GM23248 (cell line): ENCODE measurements around the gene FAM124B. TPM values are rescaled to one million over a fixed set of nuclear protein-coding genes. Genes with fewer than 3 reads are reported as not detected.

Source experiments
- DNase-seq: peaks from one replicate; pipeline ENCODE4 v3.0.0-alpha.2; 2015
- H2AFZ ChIP-seq: fragments of 200-600 bp; sonication (generic); 2 replicates; pipeline ENCODE4 v1.6.1; 2016; ENCODE audit warnings: antibody characterized with exemption
- H3F3A ChIP-seq: fragments of 200-600 bp; sonication (generic); 2 replicates; pipeline ENCODE4 v1.6.1; 2016; ENCODE audit warnings: mild to moderate bottlenecking, antibody characterized with exemption, mixed run types; ENCODE audit not compliant: insufficient read depth
- H3K27ac ChIP-seq: fragments of 200-600 bp; sonication (generic); 2 replicates; pipeline ENCODE4 v1.5.1; 2016; ENCODE audit warnings: mild to moderate bottlenecking
- H3K27me3 ChIP-seq: fragments of 200-600 bp; sonication (generic); replicated peaks from 2 replicates; pipeline ENCODE4 v1.6.1; 2016; ENCODE audit warnings: mild to moderate bottlenecking; ENCODE audit not compliant: insufficient read depth
- H3K36me3 ChIP-seq: fragments of 200-600 bp; sonication (generic); 2 replicates; pipeline ENCODE4 v1.6.1; 2016; ENCODE audit warnings: low read depth, mild to moderate bottlenecking
- H3K4me1 ChIP-seq: fragments of 200-600 bp; sonication (generic); 2 replicates; pipeline ENCODE4 v1.6.1; 2016; ENCODE audit warnings: mild to moderate bottlenecking; ENCODE audit not compliant: insufficient read depth
- H3K4me2 ChIP-seq: fragments of 200-600 bp; sonication (generic); one replicate; pipeline ENCODE4 v1.6.1; 2016; ENCODE audit warnings: mild to moderate bottlenecking; ENCODE audit not compliant: unreplicated experiment
- H3K4me3 ChIP-seq: fragments of 200-600 bp; sonication (generic); 2 replicates; pipeline ENCODE4 v1.5.1; 2016; ENCODE audit warnings: mild to moderate bottlenecking
- H3K79me2 ChIP-seq: fragments of 200-600 bp; sonication (generic); 2 replicates; pipeline ENCODE4 v1.6.1; 2016; ENCODE audit warnings: mild to moderate bottlenecking; ENCODE audit not compliant: insufficient read depth
- H3K9ac ChIP-seq: fragments of 200-600 bp; sonication (generic); 2 replicates; pipeline ENCODE4 v1.6.1; 2016; ENCODE audit warnings: mild to moderate bottlenecking
- H3K9me2 ChIP-seq: fragments of 200-600 bp; sonication (generic); 2 replicates; pipeline ENCODE4 v1.6.1; 2016; ENCODE audit warnings: mixed run types, mild to moderate bottlenecking, moderate library complexity; ENCODE audit not compliant: insufficient read depth
- H3K9me3 ChIP-seq: fragments of 200-600 bp; sonication (generic); one replicate; pipeline ENCODE4 v1.6.1; 2017; ENCODE audit warnings: low read depth
- H4K20me1 ChIP-seq: fragments of 200-600 bp; sonication (generic); 2 replicates; pipeline ENCODE4 v1.6.0; 2016; ENCODE audit not compliant: insufficient read depth
- EZH2 ChIP-seq: fragments of 200-600 bp; sonication (generic); IDR thresholded peaks from 2 replicates; pipeline ENCODE4 v1.6.1; 2018; ENCODE audit warnings: antibody characterized with exemption, mild to moderate bottlenecking; ENCODE audit not compliant: insufficient read depth, poor library complexity, severe bottlenecking
- EZH2phosphoT487 ChIP-seq: fragments of 200-600 bp; sonication (generic); IDR thresholded peaks from 2 replicates; pipeline ENCODE4 v1.6.1; 2018; ENCODE audit warnings: antibody characterized with exemption, moderate library complexity, mild to moderate bottlenecking, low read depth; ENCODE audit not compliant: insufficient read depth
- WGBS, 2 experiments: methylation state at CpG; one replicate each; pipeline ENCODE4 v1.1.6; 2015 to 2017; ENCODE audit warnings: low lambda C conversion rate in 2 of 2, low coverage in 1 of 2; ENCODE audit errors: missing lambda C conversion rate in 2 of 2; 5-methylcytosine and 5-hydroxymethylcytosine counted together
- in situ Hi-C: fragments of 300-500 bp; cut with MboI; formaldehyde crosslinking; loops from 2 replicates; pipeline ENCODE4 v1.15.0; 2020
- polyA plus RNA-seq: library from polyadenylated mRNA; unstranded; fragments of >200 nt; fragmentation: Nextera tagmentation; extraction: Ambion mirVana; gene quantifications from 2 replicates; pipeline ENCODE4 v1.2.1, GENCODE V29; 2016
- total RNA-seq: library from RNA; depleted of rRNA; stranded (reverse); fragments of >200 nt; shearing (Covaris generic); gene quantifications from 2 replicates; pipeline ENCODE4 v1.2.3, GENCODE V29; 2014

FAM124B gene
- total and polyA plus RNA-seq, 2 experiments from 2014 or later, result not detected

- H3K4me3 ChIP-seq, result no peak overlapping the region
These were observed 29.3 kb downstream of the FAM124B start for GRCh38 chr2:224372641-224373040.

GRCh38 chr2:224369028-224369632 lies 32.8 kb downstream of the FAM124B start:
- Histone ChIP-seq H3K27me3 (peaks cover 6% of the 10 kb centered on the region; the same call in 1 of the 2 replicates), H3K9ac (no peak overlapping the region), H2AFZ (no peak overlapping the region), H3K4me2 (no peak overlapping the region), H3K27ac (no peak overlapping the region), H3K9me2 (no peaks in the 10 kb centered on the region), H3K79me2 (no peaks in the 10 kb centered on the region), H3K36me3 (no peaks in the 10 kb centered on the region), H3K4me3 (no peak overlapping the region), H4K20me1 (no peaks in the 10 kb centered on the region), H3K9me3 (no peaks in the 10 kb centered on the region), H3K4me1 (no peaks in the 10 kb centered on the region), H3F3A (no peaks in the 10 kb centered on the region)
- peak; percentile 75 for DNase-seq
- 48 to 49% methylated on average over 7 of the region's 7 CpGs for WGBS, 2 experiments
- in situ Hi-C loops, result loop anchor here (10.0 kb wide), 1 partner anchor 276 kb away; no protein-coding TSS in a partner anchor
- TF ChIP-seq EZH2phosphoT487 (no peak), EZH2 (no peak)

More at GRCh38 chr2:224372641-224373040, 29.3 kb downstream of the FAM124B start:
- Histone ChIP-seq H3K4me2 (no peak overlapping the region), H3K9me2 (no peaks in the 10 kb centered on the region), H3K4me1 (no peaks in the 10 kb centered on the region), H3K27me3 (peaks cover 14% of the 10 kb centered on the region; the same call in 1 of the 2 replicates), H3K27ac (no peak overlapping the region), H4K20me1 (no peaks in the 10 kb centered on the region), H3K79me2 (no peaks in the 10 kb centered on the region), H3K9me3 (no peaks in the 10 kb centered on the region), H3K9ac (no peak overlapping the region), H2AFZ (no peak overlapping the region), H3F3A (no peaks in the 10 kb centered on the region), H3K36me3 (no peaks in the 10 kb centered on the region)
- in situ Hi-C loops, result no loop called here
- TF ChIP-seq EZH2phosphoT487 (no peak), EZH2 (no peak)
- DNase-seq, result no peak
- WGBS, 2 experiments, result 85 to 89% methylated on average over 6 of the region's 6 CpGs

GRCh38 chr2:224366267-224366844 lies 35.6 kb downstream of the FAM124B start:
- no peak overlapping the region for H2AFZ ChIP-seq
- H3K79me2 ChIP-seq, result no peaks in the 10 kb centered on the region
- no peaks in the 10 kb centered on the region for H3F3A ChIP-seq
- DNase-seq, result peak; percentile 17
- 61 to 72% methylated on average over 3 of the region's 3 CpGs for WGBS, 2 experiments
- no peaks in the 10 kb centered on the region for H3K4me1 ChIP-seq
- H3K36me3 ChIP-seq, result no peaks in the 10 kb centered on the region
- no peaks in the 10 kb centered on the region for H3K9me3 ChIP-seq
- H3K9me2 ChIP-seq, result no peaks in the 10 kb centered on the region
- TF ChIP-seq EZH2, result no peak
- in situ Hi-C loops, result loop anchor here (10.0 kb wide), 1 partner anchor 278 kb away; no protein-coding TSS in a partner anchor
- no peak overlapping the region for H3K4me2 ChIP-seq
- H3K27me3 ChIP-seq, result no peaks in the 10 kb centered on the region
- H3K4me3 ChIP-seq, result no peak overlapping the region
- no peak overlapping the region for H3K27ac ChIP-seq
- H3K9ac ChIP-seq, result no peak overlapping the region
- no peaks in the 10 kb centered on the region for H4K20me1 ChIP-seq

GRCh38 chr2:224365331-224365730 lies 36.6 kb downstream of the FAM124B start:
- Histone ChIP-seq H3K9me3 (no peaks in the 10 kb centered on the region), H3K79me2 (no peaks in the 10 kb centered on the region), H3K27ac (no peak overlapping the region), H3K27me3 (no peaks in the 10 kb centered on the region), H3K36me3 (no peaks in the 10 kb centered on the region), H3F3A (no peaks in the 10 kb centered on the region), H3K4me2 (no peak overlapping the region), H3K4me1 (peaks cover 6% of the 10 kb centered on the region), H4K20me1 (no peaks in the 10 kb centered on the region), H2AFZ (no peak overlapping the region), H3K9ac (no peak overlapping the region), H3K4me3 (no peak overlapping the region), H3K9me2 (no peaks in the 10 kb centered on the region)
- 89 to 90% methylated on average over 9 of the region's 9 CpGs for WGBS, 2 experiments
- DNase-seq, result no peak
- TF ChIP-seq EZH2phosphoT487 (no peak), EZH2 (no peak)
- in situ Hi-C loops, result loop anchor here (10.0 kb wide), 1 partner anchor 279 kb away; no protein-coding TSS in a partner anchor
